ENCODE data around the gene BCL2.

DNA sequence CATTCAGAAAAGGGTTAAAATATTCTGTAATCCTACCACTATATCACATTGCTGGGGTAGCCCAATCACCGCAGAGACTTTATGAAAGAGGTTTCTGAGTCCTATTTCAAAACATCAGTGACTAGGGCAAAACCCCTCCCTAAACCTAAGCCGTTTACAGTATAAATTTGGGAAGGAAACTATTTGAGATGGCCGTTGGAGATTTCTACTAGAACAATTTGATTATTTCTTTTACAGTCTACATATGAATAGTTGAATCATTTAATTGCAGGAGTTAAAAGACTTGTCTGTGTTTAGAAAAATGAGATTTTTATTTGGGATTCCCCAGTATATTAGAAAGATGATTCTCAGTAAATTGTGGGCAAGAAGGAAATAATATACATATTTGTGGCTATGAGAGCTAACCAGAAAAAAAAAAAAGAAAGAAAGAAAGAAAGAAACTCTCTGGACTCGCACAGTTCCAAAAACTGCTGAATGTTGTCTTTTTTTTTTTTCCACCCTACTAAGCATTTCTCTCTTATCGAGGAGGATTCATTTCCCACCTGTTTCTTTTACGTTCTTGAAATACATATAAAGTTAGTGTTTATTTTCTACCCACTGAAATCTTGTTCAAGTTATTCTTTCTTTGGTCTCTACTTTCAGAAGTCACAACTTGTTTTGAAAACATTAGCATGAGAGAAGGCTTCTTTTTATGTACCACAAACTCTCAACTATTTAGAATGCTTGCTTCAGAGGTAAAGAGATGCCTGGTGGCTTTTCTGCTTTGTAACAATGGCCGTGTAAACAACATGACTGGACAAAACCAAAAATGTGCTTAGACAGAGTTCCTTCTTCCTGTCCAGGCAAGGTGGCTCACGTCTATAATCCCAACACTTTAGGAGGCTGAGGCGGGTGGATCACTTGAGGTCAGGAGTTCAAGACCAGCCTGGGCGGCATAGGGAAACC lies 65.9 kb downstream of the BCL2 start:
- TF ChIP-seq POLR2A (IDR thresholded peaks at IDR 0.05) = no peak
- no peak for TF ChIP-seq CTCF (IDR thresholded peaks at IDR 0.05)
- TF ChIP-seq EP300 (IDR thresholded peaks at IDR 0.05) = no peak

Data from ovary (tissue), 3 donors.